Measurements from ENCODE around the gene WDR73. TPM values are rescaled to one million over a fixed set of nuclear protein-coding genes. Genes with fewer than 3 reads are reported as not detected.
A peak's percentile ranks its signal among the peaks of the same experiment; 100 is the strongest.

Gene WDR73
- total and polyA plus RNA-seq, 5 donors from 2014 or later: 12.9 to 19.6 (median 19.2) TPM

DNA sequence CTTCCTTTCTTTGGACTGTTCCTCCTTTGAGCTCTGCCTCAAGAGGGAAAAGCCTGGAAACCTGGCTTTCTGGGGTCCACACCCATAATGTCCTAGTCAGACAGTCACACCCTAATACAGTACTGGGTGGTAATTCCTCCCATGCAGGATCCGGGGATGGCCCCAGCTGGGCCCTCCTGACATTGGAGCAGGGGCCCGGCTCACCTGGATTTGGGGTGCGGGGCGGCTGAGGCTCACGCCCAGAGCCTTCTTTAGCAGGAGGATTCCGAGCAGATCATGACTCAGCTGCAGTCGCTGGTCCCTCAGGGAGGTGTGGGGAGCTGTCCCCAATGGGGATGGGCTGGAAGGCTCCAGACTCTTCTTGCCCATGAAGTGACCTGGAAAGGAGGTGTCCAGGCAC is 2.9 kb upstream of the WDR73 start:
- no peak overlapping the region for H3K4me3 ChIP-seq (ENCODE audit: low read depth, low read length)
- H3K27ac Mint-ChIP-seq: peak overlapping the region in 1 of 3 donors; percentile 81
- peak overlapping the region; percentile 78 to 91 (median 80) for H3K4me3 Mint-ChIP-seq
- DNase-seq (no peak), ATAC-seq (ENCODE audit: low read depth in 2 of 2) (no peak)
- H3K36me3 Mint-ChIP-seq: peaks cover 5% of the 10 kb centered on the region
- H3K27ac ChIP-seq (ENCODE audit: insufficient read depth, low read length, poor library complexity, severe bottlenecking): no peak overlapping the region
- no peaks in the 10 kb centered on the region for H3K27me3 ChIP-seq (ENCODE audit: control insufficient read depth, insufficient read depth, low read length)
- peaks cover 3% of the 10 kb centered on the region for H3K36me3 ChIP-seq (ENCODE audit: control insufficient read depth, insufficient read depth, low read length)
- peaks cover 43% of the 10 kb centered on the region for H3K4me1 ChIP-seq (ENCODE audit: control insufficient read depth, insufficient read depth, low read length, poor library complexity, severe bottlenecking)
- no peaks in the 10 kb centered on the region for H3K27me3 Mint-ChIP-seq
- H3K9me3 ChIP-seq (ENCODE audit: control insufficient read depth in 2 of 2, low read length in 2 of 2): no peaks in the 10 kb centered on the region
- peaks cover 11 to 61% (median 18%) of the 10 kb centered on the region in 4 donors for H3K4me1 Mint-ChIP-seq
- H3K9me3 Mint-ChIP-seq: no peaks in the 10 kb centered on the region

DNA sequence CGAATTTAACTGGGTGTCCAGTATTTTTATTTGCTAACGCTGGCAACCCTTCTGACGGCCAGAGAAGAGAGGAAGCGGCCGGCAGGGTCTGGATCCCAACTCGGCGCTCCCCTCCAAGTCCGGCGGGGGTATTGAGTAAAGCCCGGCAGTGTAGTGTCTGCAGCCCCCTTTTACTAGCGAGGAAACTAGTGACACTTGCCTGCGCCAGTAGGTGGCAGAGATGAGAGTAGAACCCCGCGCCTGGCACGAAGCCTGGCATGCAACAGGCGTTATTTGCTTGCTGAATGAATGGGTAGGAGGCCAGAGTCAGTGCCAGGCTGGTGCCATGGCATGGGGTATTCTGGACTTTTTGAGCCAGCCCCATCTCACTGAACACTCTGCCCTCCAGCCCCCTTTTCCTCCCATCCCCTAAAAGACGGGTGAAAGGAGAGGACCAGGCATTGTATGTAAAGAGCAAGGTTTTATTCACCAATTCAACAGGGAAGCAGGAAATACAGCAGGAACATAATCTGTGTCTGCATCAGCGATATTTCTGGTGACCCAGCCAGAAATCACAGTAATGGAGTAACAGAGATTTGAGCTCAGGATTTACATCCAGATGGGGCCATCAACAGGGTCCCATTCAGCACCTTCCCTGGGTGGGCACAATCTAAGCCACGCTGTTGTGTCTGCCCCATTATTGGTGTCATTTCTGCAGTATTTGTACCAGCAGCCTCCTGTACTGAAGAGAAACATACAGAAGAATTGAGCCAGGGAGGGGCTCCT is 788 bp upstream of the WDR73 start:
- H3K4me1 Mint-ChIP-seq: peaks cover 11 to 66% (median 20%) of the 10 kb centered on the region in 4 donors
- peak overlapping the region; percentile 81 for H3K27ac ChIP-seq (ENCODE audit: insufficient read depth, low read length, poor library complexity, severe bottlenecking)
- peaks cover 46% of the 10 kb centered on the region for H3K4me1 ChIP-seq (ENCODE audit: control insufficient read depth, insufficient read depth, low read length, poor library complexity, severe bottlenecking)
- H3K4me3 ChIP-seq (ENCODE audit: low read depth, low read length): peak overlapping the region; percentile 95
- ATAC-seq (ENCODE audit: low read depth in 2 of 2) (peak; percentile 39 to 42), DNase-seq (peak; percentile 60 to 90 (median 75))
- H3K9me3 ChIP-seq (ENCODE audit: control insufficient read depth in 2 of 2, low read length in 2 of 2): no peaks in the 10 kb centered on the region
- no peaks in the 10 kb centered on the region for H3K9me3 Mint-ChIP-seq
- H3K27me3 Mint-ChIP-seq: no peaks in the 10 kb centered on the region
- H3K27me3 ChIP-seq (ENCODE audit: control insufficient read depth, insufficient read depth, low read length): no peaks in the 10 kb centered on the region
- H3K36me3 Mint-ChIP-seq: peaks cover 9% of the 10 kb centered on the region
- peaks cover 11% of the 10 kb centered on the region for H3K36me3 ChIP-seq (ENCODE audit: control insufficient read depth, insufficient read depth, low read length)
- H3K4me3 Mint-ChIP-seq: peak overlapping the region; percentile 91 to 99 (median 98)
- peak overlapping the region; percentile 89 to 95 (median 90) for H3K27ac Mint-ChIP-seq

DNA sequence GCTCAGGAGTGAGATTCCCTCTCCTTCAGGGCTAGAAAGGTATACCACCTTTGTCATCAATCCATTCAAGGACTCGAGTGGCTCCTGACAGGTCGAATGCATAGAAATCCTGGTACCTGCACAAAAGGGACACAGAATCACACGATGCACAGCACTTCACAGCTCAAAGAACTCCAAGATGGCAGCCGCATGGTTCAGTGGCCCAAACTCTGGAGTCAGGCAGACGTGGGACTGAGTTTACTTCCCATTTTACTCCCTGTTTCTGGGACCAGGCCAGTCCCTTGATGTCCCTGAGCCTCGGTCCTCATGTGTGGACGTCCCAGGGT is 536 bp downstream of the WDR73 start:
- Histone ChIP-seq H3K36me3 (ENCODE audit: control insufficient read depth, insufficient read depth, low read length) (peaks cover 21% of the 10 kb centered on the region), H3K27me3 (ENCODE audit: control insufficient read depth, insufficient read depth, low read length) (no peaks in the 10 kb centered on the region), H3K27ac (ENCODE audit: insufficient read depth, low read length, poor library complexity, severe bottlenecking) (peak overlapping the region; percentile 81), H3K4me1 (ENCODE audit: control insufficient read depth, insufficient read depth, low read length, poor library complexity, severe bottlenecking) (peaks cover 39% of the 10 kb centered on the region), H3K9me3 (ENCODE audit: control insufficient read depth in 2 of 2, low read length in 2 of 2) (no peaks in the 10 kb centered on the region), H3K4me3 (ENCODE audit: low read depth, low read length) (peak overlapping the region; percentile 95)
- peaks cover 13% of the 10 kb centered on the region for H3K36me3 Mint-ChIP-seq
- peak overlapping the region; percentile 95 to 98 (median 95) for H3K27ac Mint-ChIP-seq
- no peaks in the 10 kb centered on the region for H3K9me3 Mint-ChIP-seq
- H3K4me1 Mint-ChIP-seq: peaks cover 5 to 60% (median 21%) of the 10 kb centered on the region in 4 donors
- no peaks in the 10 kb centered on the region for H3K27me3 Mint-ChIP-seq
- DNase-seq (no peak), ATAC-seq (ENCODE audit: low read depth in 2 of 2) (no peak)
- peak overlapping the region; percentile 91 to 99 (median 98) for H3K4me3 Mint-ChIP-seq

DNA sequence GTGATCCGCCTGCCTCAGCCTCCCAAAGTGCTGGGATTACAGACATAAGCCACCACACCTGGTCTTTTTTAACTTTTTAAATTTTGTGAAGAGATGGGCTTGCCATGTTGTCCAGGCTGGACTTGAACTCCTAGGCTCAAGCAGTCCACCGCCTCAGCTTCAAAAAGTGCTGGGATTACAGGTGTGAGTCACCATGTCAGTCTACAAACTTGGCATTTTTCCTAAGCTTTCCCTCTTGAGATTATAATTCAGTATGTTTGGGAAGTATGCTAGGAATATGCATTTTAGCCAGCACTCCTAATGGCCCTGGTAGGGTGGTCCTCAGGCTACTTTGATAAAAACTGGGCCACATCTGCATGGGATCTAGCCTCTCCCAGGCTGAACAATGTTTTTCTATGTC is 4.4 kb downstream of the WDR73 start:
- H3K4me3 ChIP-seq (ENCODE audit: low read depth, low read length): no peak overlapping the region
- no peak for ATAC-seq (ENCODE audit: low read depth in 2 of 2)
- Mint-ChIP-seq H3K36me3 (peaks cover 24% of the 10 kb centered on the region), H3K4me3 (no peak overlapping the region), H3K4me1 (peaks cover 1 to 38% (median 16%) of the 10 kb centered on the region in 4 donors), H3K27ac (peak overlapping the region in 1 of 3 donors; percentile 96), H3K9me3 (no peaks in the 10 kb centered on the region), H3K27me3 (no peaks in the 10 kb centered on the region)
- peaks cover 56% of the 10 kb centered on the region for H3K36me3 ChIP-seq (ENCODE audit: control insufficient read depth, insufficient read depth, low read length)
- peak overlapping the region; percentile 14 for H3K27ac ChIP-seq (ENCODE audit: insufficient read depth, low read length, poor library complexity, severe bottlenecking)
- no peaks in the 10 kb centered on the region for H3K9me3 ChIP-seq (ENCODE audit: control insufficient read depth in 2 of 2, low read length in 2 of 2)
- no peak for DNase-seq
- H3K4me1 ChIP-seq (ENCODE audit: control insufficient read depth, insufficient read depth, low read length, poor library complexity, severe bottlenecking): peaks cover 24% of the 10 kb centered on the region
- H3K27me3 ChIP-seq (ENCODE audit: control insufficient read depth, insufficient read depth, low read length): no peaks in the 10 kb centered on the region

DNA sequence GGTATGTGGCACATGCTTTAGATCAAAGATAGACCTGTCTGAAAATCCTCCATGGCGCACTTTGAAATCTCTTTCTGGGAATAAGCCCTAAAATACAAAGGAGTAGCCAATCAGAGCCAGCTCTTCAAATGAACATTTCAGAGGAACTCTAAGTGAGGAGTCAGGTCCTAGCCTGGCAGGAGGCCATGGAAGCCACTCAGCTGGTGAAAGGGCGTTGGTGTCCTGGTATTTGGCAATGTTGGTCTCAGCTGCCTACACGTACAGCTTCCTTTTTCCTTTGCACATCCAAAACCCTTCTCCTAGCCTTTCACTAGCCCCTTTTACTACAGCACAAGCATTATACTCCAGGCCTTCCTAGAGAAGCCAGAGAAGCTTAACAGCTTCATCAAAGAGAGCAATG is 5.5 kb downstream of the WDR73 start:
- H3K27me3 ChIP-seq (ENCODE audit: control insufficient read depth, insufficient read depth, low read length): no peaks in the 10 kb centered on the region
- Mint-ChIP-seq H3K4me3 (peak overlapping the region in 1 of 4 donors; percentile 70), H3K9me3 (no peaks in the 10 kb centered on the region), H3K27me3 (no peaks in the 10 kb centered on the region), H3K27ac (peak overlapping the region in 2 of 3 donors; percentile 47 to 60), H3K36me3 (peaks cover 27% of the 10 kb centered on the region), H3K4me1 (peaks cover 0 to 30% (median 15%) of the 10 kb centered on the region in 4 donors)
- H3K4me3 ChIP-seq (ENCODE audit: low read depth, low read length): no peak overlapping the region
- no peaks in the 10 kb centered on the region for H3K9me3 ChIP-seq (ENCODE audit: control insufficient read depth in 2 of 2, low read length in 2 of 2)
- ATAC-seq (ENCODE audit: low read depth in 2 of 2) (no peak), DNase-seq (no peak)
- H3K4me1 ChIP-seq (ENCODE audit: control insufficient read depth, insufficient read depth, low read length, poor library complexity, severe bottlenecking): peaks cover 16% of the 10 kb centered on the region
- H3K36me3 ChIP-seq (ENCODE audit: control insufficient read depth, insufficient read depth, low read length): peaks cover 65% of the 10 kb centered on the region
- H3K27ac ChIP-seq (ENCODE audit: insufficient read depth, low read length, poor library complexity, severe bottlenecking): no peak overlapping the region

DNA sequence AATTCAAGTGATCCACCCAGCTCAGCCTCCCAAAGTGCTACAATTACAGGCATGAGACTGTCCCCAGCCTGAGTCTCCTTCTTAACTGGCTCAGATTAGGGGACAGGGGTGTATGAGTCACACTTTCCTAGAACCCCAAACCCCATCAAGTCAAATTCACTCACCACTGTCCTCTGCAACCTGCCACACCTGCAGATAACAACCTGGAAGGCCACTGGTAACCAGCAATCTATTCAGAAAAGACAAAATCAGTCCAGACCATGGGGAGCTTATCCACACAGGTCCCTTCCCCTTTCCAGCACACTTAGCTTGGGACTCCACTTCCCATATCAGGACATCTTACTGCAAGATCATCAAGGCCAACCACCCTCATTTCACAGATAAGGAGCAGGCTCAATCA is 6.4 kb downstream of the WDR73 start:
- ATAC-seq (ENCODE audit: low read depth in 2 of 2): no peak
- Mint-ChIP-seq H3K4me1 (peaks cover 0 to 24% (median 15%) of the 10 kb centered on the region in 4 donors), H3K36me3 (peaks cover 32% of the 10 kb centered on the region)

DNA sequence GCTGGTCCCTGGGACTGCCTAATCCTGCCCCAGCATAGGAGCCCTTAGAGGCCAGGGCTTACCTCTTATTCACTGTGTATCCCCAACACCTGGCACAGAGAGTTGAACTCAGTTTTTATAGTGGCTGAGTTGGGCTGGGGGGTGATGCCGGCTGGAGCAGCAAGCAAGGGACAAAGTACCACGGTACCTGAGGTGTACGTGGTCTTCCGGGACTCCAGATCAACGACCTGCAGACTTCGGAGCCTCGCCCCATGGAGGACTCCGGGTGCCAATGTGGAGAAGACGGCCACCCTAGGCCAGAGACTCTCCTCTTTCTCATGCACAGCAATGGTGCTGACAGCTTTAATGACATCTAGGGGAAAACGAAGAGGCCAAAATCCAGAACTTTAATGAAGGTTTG is 8.1 kb downstream of the WDR73 start:
- ATAC-seq (ENCODE audit: low read depth in 2 of 2) (no peak), DNase-seq (no peak)
- Histone ChIP-seq H3K27ac (ENCODE audit: insufficient read depth, low read length, poor library complexity, severe bottlenecking) (no peak overlapping the region), H3K27me3 (ENCODE audit: control insufficient read depth, insufficient read depth, low read length) (no peaks in the 10 kb centered on the region), H3K4me3 (ENCODE audit: low read depth, low read length) (no peak overlapping the region), H3K9me3 (ENCODE audit: control insufficient read depth in 2 of 2, low read length in 2 of 2) (no peaks in the 10 kb centered on the region), H3K36me3 (ENCODE audit: control insufficient read depth, insufficient read depth, low read length) (peaks cover 78% of the 10 kb centered on the region), H3K4me1 (ENCODE audit: control insufficient read depth, insufficient read depth, low read length, poor library complexity, severe bottlenecking) (no peaks in the 10 kb centered on the region)
- Mint-ChIP-seq H3K36me3 (peaks cover 25% of the 10 kb centered on the region), H3K4me1 (peaks cover 0 to 14% (median 8%) of the 10 kb centered on the region in 4 donors), H3K27ac (peak overlapping the region in 1 of 3 donors; percentile 53), H3K27me3 (no peaks in the 10 kb centered on the region), H3K9me3 (no peaks in the 10 kb centered on the region), H3K4me3 (no peak overlapping the region)

More for the DNA sequence above, 6.4 kb downstream of the WDR73 start:
- Histone ChIP-seq H3K9me3 (ENCODE audit: control insufficient read depth in 2 of 2, low read length in 2 of 2) (no peaks in the 10 kb centered on the region), H3K27me3 (ENCODE audit: control insufficient read depth, insufficient read depth, low read length) (no peaks in the 10 kb centered on the region), H3K27ac (ENCODE audit: insufficient read depth, low read length, poor library complexity, severe bottlenecking) (no peak overlapping the region), H3K4me1 (ENCODE audit: control insufficient read depth, insufficient read depth, low read length, poor library complexity, severe bottlenecking) (peaks cover 8% of the 10 kb centered on the region), H3K36me3 (ENCODE audit: control insufficient read depth, insufficient read depth, low read length) (peaks cover 73% of the 10 kb centered on the region), H3K4me3 (ENCODE audit: low read depth, low read length) (no peak overlapping the region)
- Mint-ChIP-seq H3K27me3 (no peaks in the 10 kb centered on the region), H3K9me3 (no peaks in the 10 kb centered on the region), H3K27ac (peak overlapping the region; percentile 17 to 63 (median 60)), H3K4me3 (no peak overlapping the region)
- no peak for DNase-seq

DNA sequence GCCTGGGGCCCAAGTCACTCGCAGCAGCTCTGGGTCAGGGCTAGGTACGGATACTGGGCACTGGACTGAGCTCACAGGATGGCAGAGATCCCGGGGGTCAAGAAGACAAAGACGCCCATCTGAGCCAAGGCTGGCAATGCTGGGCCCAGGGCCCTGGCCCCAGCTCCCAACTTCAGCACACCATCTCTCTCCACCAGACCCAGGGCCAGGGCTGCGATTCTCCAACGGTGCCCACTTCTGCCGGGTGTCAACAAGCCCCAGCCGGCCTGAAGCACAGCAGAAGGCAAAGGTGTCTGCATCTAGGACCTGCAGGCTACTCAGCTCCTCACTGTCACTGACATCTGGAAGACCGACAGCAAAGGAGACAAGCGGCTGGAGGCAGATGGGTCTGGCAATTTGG is 8.6 kb downstream of the WDR73 start:
- Mint-ChIP-seq H3K27ac (no peak overlapping the region), H3K9me3 (no peaks in the 10 kb centered on the region), H3K36me3 (peaks cover 25% of the 10 kb centered on the region), H3K27me3 (no peaks in the 10 kb centered on the region), H3K4me3 (no peak overlapping the region), H3K4me1 (peaks cover 0 to 14% (median 8%) of the 10 kb centered on the region in 4 donors)
- H3K27me3 ChIP-seq (ENCODE audit: control insufficient read depth, insufficient read depth, low read length): no peaks in the 10 kb centered on the region
- DNase-seq (no peak), ATAC-seq (ENCODE audit: low read depth in 2 of 2) (no peak)
- H3K9me3 ChIP-seq (ENCODE audit: control insufficient read depth in 2 of 2, low read length in 2 of 2): no peaks in the 10 kb centered on the region
- peaks cover 83% of the 10 kb centered on the region for H3K36me3 ChIP-seq (ENCODE audit: control insufficient read depth, insufficient read depth, low read length)
- H3K4me1 ChIP-seq (ENCODE audit: control insufficient read depth, insufficient read depth, low read length, poor library complexity, severe bottlenecking): no peaks in the 10 kb centered on the region
- no peak overlapping the region for H3K27ac ChIP-seq (ENCODE audit: insufficient read depth, low read length, poor library complexity, severe bottlenecking)
- no peak overlapping the region for H3K4me3 ChIP-seq (ENCODE audit: low read depth, low read length)
